OCI-LY3 (cell line): ENCODE data around the gene IL17A.
"Not testable (repeated sequence)": the region's sequence is repeated elsewhere in the genome, so short reads cannot be mapped to it uniquely, and the experiment has no call there.

Experiments used
- H2AFZ ChIP-seq: fragments of 200-600, 300-600 bp; shearing (Covaris generic); 2 replicates; pipeline ENCODE4 v1.6.0; 2014; ENCODE audit warnings: antibody characterized with exemption, low read depth, low read length
- H3K27ac ChIP-seq: fragments of 200-600, 300-600 bp; sonication (generic); 2 replicates; pipeline ENCODE4 v1.5.1; 2014; ENCODE audit warnings: mild to moderate bottlenecking, low read length, moderate library complexity, mixed read lengths
- H3K27me3 ChIP-seq: fragments of 200-600, 300-600 bp; sonication (generic); 2 replicates; pipeline ENCODE4 v1.6.1; 2014; ENCODE audit warnings: low read depth, low read length, mixed read lengths
- H3K36me3 ChIP-seq: fragments of 200-600, 300-600 bp; sonication (generic); replicated peaks from 2 replicates; pipeline ENCODE3; 2014; ENCODE audit warnings: low read depth, low read length, mixed read lengths
- H3K4me1 ChIP-seq: fragments of 300-600, 200-600 bp; sonication (generic); 2 replicates; pipeline ENCODE4 v1.6.1; 2014; ENCODE audit warnings: low read length, mixed read lengths
- H3K4me2 ChIP-seq: fragments of 200-600, 300-600 bp; sonication (generic); 2 replicates; pipeline ENCODE4 v1.6.1; 2014; ENCODE audit warnings: low read length, mixed read lengths
- H3K4me3 ChIP-seq: fragments of 300-600, 200-600 bp; sonication (generic); 2 replicates; pipeline ENCODE4 v1.5.1; 2014; ENCODE audit warnings: antibody characterized with exemption, mild to moderate bottlenecking, low read length, moderate library complexity
- H3K79me2 ChIP-seq: fragments of 300-600, 200-600 bp; shearing (Covaris generic); 2 replicates; pipeline ENCODE4 v1.6.1; 2014; ENCODE audit warnings: mild to moderate bottlenecking, low read length, mixed read lengths
- H3K9ac ChIP-seq: fragments of 300-600, 200-600 bp; shearing (Covaris generic); 2 replicates; pipeline ENCODE4 v1.6.0; 2014; ENCODE audit warnings: mild to moderate bottlenecking, low read length, moderate library complexity
- H3K9me3 ChIP-seq: fragments of 200-600, 300-600 bp; shearing (Covaris generic); 2 replicates; pipeline ENCODE4 v1.6.1; 2014; ENCODE audit warnings: low read length, mixed read lengths; ENCODE audit not compliant: insufficient read depth
- H4K20me1 ChIP-seq: fragments of 200-600, 300-600 bp; sonication (generic); 2 replicates; pipeline ENCODE4 v1.6.1; 2016; ENCODE audit warnings: low read length, mixed read lengths; ENCODE audit not compliant: insufficient read depth
- EZH2phosphoT487 ChIP-seq: fragments of 200-600 bp; shearing (Covaris generic); IDR thresholded peaks from 2 replicates; pipeline ENCODE4 v1.6.1; 2018; ENCODE audit warnings: antibody characterized with exemption, mixed run types, low read depth
- TF ChIP-seq, protein P1 (sequence below): fragments of 200-600, 300-600 bp; sonication (generic); IDR thresholded peaks from 2 replicates; pipeline ENCODE4 v1.5.1; 2014; ENCODE audit warnings: antibody characterized with exemption, low read length, low read depth

Gene IL17A

GRCh38 chr6:52164319-52165094 is 21.7 kb upstream of the IL17A start:
- Histone ChIP-seq H3K4me2 (no peak overlapping the region), H3K4me3 (no peak overlapping the region), H3K27me3 (peaks cover 10% of the 10 kb centered on the region; the same call in 1 of the 2 replicates), H2AFZ (no peak overlapping the region), H3K9ac (no peak overlapping the region), H3K4me1 (peaks cover 33% of the 10 kb centered on the region), H3K36me3 (peaks cover 9% of the 10 kb centered on the region), H4K20me1 (no peaks in the 10 kb centered on the region), H3K9me3 (peaks cover 17% of the 10 kb centered on the region), H3K79me2 (no peaks in the 10 kb centered on the region), H3K27ac (no peak overlapping the region)
- no peak for TF ChIP-seq EZH2phosphoT487
- TF ChIP-seq, protein P1, sequence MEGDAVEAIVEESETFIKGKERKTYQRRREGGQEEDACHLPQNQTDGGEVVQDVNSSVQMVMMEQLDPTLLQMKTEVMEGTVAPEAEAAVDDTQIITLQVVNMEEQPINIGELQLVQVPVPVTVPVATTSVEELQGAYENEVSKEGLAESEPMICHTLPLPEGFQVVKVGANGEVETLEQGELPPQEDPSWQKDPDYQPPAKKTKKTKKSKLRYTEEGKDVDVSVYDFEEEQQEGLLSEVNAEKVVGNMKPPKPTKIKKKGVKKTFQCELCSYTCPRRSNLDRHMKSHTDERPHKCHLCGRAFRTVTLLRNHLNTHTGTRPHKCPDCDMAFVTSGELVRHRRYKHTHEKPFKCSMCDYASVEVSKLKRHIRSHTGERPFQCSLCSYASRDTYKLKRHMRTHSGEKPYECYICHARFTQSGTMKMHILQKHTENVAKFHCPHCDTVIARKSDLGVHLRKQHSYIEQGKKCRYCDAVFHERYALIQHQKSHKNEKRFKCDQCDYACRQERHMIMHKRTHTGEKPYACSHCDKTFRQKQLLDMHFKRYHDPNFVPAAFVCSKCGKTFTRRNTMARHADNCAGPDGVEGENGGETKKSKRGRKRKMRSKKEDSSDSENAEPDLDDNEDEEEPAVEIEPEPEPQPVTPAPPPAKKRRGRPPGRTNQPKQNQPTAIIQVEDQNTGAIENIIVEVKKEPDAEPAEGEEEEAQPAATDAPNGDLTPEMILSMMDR, result no peak

GRCh38 chr6:52167267-52167666 is 18.9 kb upstream of the IL17A start:
- H3K9me3 ChIP-seq, result no peaks in the 10 kb centered on the region
- no peak overlapping the region for H3K4me2 ChIP-seq
- H3K36me3 ChIP-seq, result no peaks in the 10 kb centered on the region
- H3K4me1 ChIP-seq, result peaks cover 25% of the 10 kb centered on the region
- no peaks in the 10 kb centered on the region for H4K20me1 ChIP-seq
- peaks cover 10% of the 10 kb centered on the region; the same call in 1 of the 2 replicates for H3K27me3 ChIP-seq
- H2AFZ ChIP-seq, result no peak overlapping the region
- TF ChIP-seq EZH2phosphoT487, result no peak
- TF ChIP-seq, protein P1, result no peak
- H3K9ac ChIP-seq, result no peak overlapping the region
- H3K79me2 ChIP-seq, result no peaks in the 10 kb centered on the region
- H3K4me3 ChIP-seq, result no peak overlapping the region
- H3K27ac ChIP-seq, result no peak overlapping the region

DNA sequence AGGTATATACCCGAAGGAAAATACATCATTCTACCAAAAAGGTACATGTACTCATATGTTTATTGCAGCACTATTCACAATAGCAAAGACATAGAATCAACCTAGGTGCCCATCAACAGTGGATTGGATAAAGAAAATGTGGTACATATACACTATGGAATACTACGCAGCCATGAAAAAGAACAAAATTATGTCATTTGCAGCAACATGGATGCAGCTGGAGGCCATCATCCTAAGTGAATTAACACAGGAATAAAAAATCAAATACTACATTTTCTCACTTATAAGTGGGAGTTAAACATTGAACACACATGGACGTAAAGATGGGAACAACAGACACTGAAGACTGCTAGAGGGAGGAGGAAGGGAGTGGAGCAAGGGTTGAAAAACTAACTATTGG is 17.8 kb upstream of the IL17A start:
- H2AFZ ChIP-seq, H4K20me1 ChIP-seq, H3K9ac ChIP-seq, H3K9me3 ChIP-seq, H3K27me3 ChIP-seq, H3K79me2 ChIP-seq, H3K4me3 ChIP-seq, H3K27ac ChIP-seq, H3K4me2 ChIP-seq, H3K36me3 ChIP-seq: not testable (repeated sequence)
- H3K4me1 ChIP-seq, result peaks cover 15% of the 10 kb centered on the region

GRCh38 chr6:52174118-52174517 is 12.1 kb upstream of the IL17A start:
- Histone ChIP-seq H3K9me3 (no peaks in the 10 kb centered on the region), H3K36me3 (no peaks in the 10 kb centered on the region), H3K4me1 (peaks cover 3% of the 10 kb centered on the region), H4K20me1 (no peaks in the 10 kb centered on the region), H3K27me3 (no peaks in the 10 kb centered on the region), H3K9ac (no peak overlapping the region), H3K4me3 (no peak overlapping the region), H3K4me2 (no peak overlapping the region), H2AFZ (no peak overlapping the region), H3K27ac (no peak overlapping the region), H3K79me2 (no peaks in the 10 kb centered on the region)
- TF ChIP-seq, protein P1, result no peak
- TF ChIP-seq EZH2phosphoT487, result no peak
